Liver (tissue), 9 donors: ENCODE results near the gene SYNGR4. TPM values are rescaled to one million over a fixed set of nuclear protein-coding genes. Genes with fewer than 3 reads are reported as not detected.
A peak's percentile ranks its signal among the peaks of the same experiment; 100 is the strongest.
"Not testable (repeated sequence)": the region's sequence is repeated elsewhere in the genome, so short reads cannot be mapped to it uniquely, and the experiment has no call there.

Source experiments
- DNase-seq: peaks from one replicate; pipeline ENCODE4 v3.0.0-alpha.2; 2017; ENCODE audit warnings: low spot score
- H3K27ac ChIP-seq, 2 donors: one replicate each; pipeline ENCODE4 v1.7.0; 2013; ENCODE audit warnings: inconsistent platforms in 2 of 2, low read length in 2 of 2, control low read depth in 1 of 2, low read depth in 1 of 2, mild to moderate bottlenecking in 1 of 2
- H3K27me3 ChIP-seq, 4 donors: one replicate each; pipeline versions ENCODE4 v1.6.1 to v1.7.0; 2013; ENCODE audit warnings: low read length in 3 of 4, inconsistent platforms in 1 of 4, mild to moderate bottlenecking in 1 of 4, moderate library complexity in 1 of 4; ENCODE audit not compliant: control insufficient read depth in 4 of 4, insufficient read depth in 4 of 4
- H3K36me3 ChIP-seq, 4 donors: one replicate each; pipeline versions ENCODE4 v1.6.1 to v1.7.0; 2013; ENCODE audit warnings: low read length in 3 of 4, mild to moderate bottlenecking in 3 of 4, low read depth in 1 of 4, moderate library complexity in 1 of 4; ENCODE audit not compliant: control insufficient read depth in 4 of 4, insufficient read depth in 3 of 4
- H3K4me1 ChIP-seq, 4 donors: one replicate each; pipeline versions ENCODE4 v1.6.1 to v1.7.0; 2013; ENCODE audit warnings: low read length in 3 of 4, mild to moderate bottlenecking in 3 of 4, moderate library complexity in 1 of 4; ENCODE audit not compliant: control insufficient read depth in 4 of 4, insufficient read depth in 4 of 4
- H3K4me3 ChIP-seq, 3 donors: one replicate each; pipeline versions ENCODE4 v1.6.1 to v1.7.0; 2013; ENCODE audit warnings: low read length in 3 of 3, control low read depth in 1 of 3, low read depth in 1 of 3, mild to moderate bottlenecking in 1 of 3
- H3K9ac ChIP-seq, 2 donors: one replicate each; pipeline ENCODE4 v1.7.0; 2013; ENCODE audit warnings: low read length in 2 of 2, mild to moderate bottlenecking in 2 of 2, moderate library complexity in 2 of 2, control low read depth in 1 of 2, low read depth in 1 of 2
- H3K9me3 ChIP-seq, 4 donors: one replicate each; pipeline versions ENCODE4 v1.6.1 to v1.7.0; 2013; ENCODE audit warnings: low read length in 3 of 4; ENCODE audit not compliant: control insufficient read depth in 4 of 4
- ATF3 ChIP-seq: IDR thresholded peaks from 2 replicates; pipeline ENCODE4 v1.6.1; 2016; ENCODE audit warnings: antibody characterized with exemption
- CTCF ChIP-seq: fragments of 150-350 bp; IDR thresholded peaks from 2 replicates; pipeline ENCODE4 v1.5.1; 2017; ENCODE audit warnings: improper control_type of control experiment, low read depth, low read length; ENCODE audit not compliant: missing input control
- FOXA1 ChIP-seq: IDR thresholded peaks from 2 replicates; pipeline ENCODE4 v1.6.1; 2016; ENCODE audit warnings: antibody characterized with exemption
- FOXA2 ChIP-seq: IDR thresholded peaks from 2 replicates; pipeline ENCODE4 v1.6.1; 2016; ENCODE audit warnings: antibody characterized with exemption
- GABPA ChIP-seq, 2 donors: IDR thresholded peaks in 1 of 2; conservative IDR thresholded peaks in 1 of 2; 2 replicates each; pipeline ENCODE4 v1.6.1; 2016; ENCODE audit warnings: antibody characterized with exemption in 2 of 2, mild to moderate bottlenecking in 1 of 2, moderate library complexity in 1 of 2
- HNF4A ChIP-seq, 2 donors: conservative IDR thresholded peaks; 2 replicates each; pipeline ENCODE4 v1.6.1; 2016; ENCODE audit warnings: antibody characterized with exemption in 2 of 2, mild to moderate bottlenecking in 2 of 2
- HNF4G ChIP-seq: IDR thresholded peaks from 2 replicates; pipeline ENCODE4 v1.6.1; 2016; ENCODE audit warnings: antibody characterized with exemption
- JUND ChIP-seq, 2 donors: IDR thresholded peaks; 2 replicates each; pipeline ENCODE4 v1.6.1; 2016; ENCODE audit warnings: antibody characterized with exemption in 2 of 2
- MAX ChIP-seq: IDR thresholded peaks from 2 replicates; pipeline ENCODE4 v1.6.1; 2016; ENCODE audit warnings: antibody characterized with exemption
- NR2F2 ChIP-seq: IDR thresholded peaks from 2 replicates; pipeline ENCODE4 v1.6.1; 2016; ENCODE audit warnings: antibody characterized with exemption
- RAD21 ChIP-seq, 2 donors: IDR thresholded peaks; 2 replicates each; pipeline ENCODE4 v1.6.1; 2016; ENCODE audit warnings: antibody characterized with exemption in 2 of 2, mild to moderate bottlenecking in 2 of 2
- RXRA ChIP-seq, 2 donors: IDR thresholded peaks; 2 replicates each; pipeline ENCODE4 v1.6.1; 2017 to 2018; ENCODE audit warnings: antibody characterized with exemption in 2 of 2, mild to moderate bottlenecking in 1 of 2
- SP1 ChIP-seq: IDR thresholded peaks from 2 replicates; pipeline ENCODE4 v1.6.1; 2018; ENCODE audit warnings: antibody characterized with exemption, mild to moderate bottlenecking
- TAF1 ChIP-seq: conservative IDR thresholded peaks from 2 replicates; pipeline ENCODE4 v1.6.1; 2016; ENCODE audit warnings: antibody characterized with exemption, mild to moderate bottlenecking
- YY1 ChIP-seq: IDR thresholded peaks from 2 replicates; pipeline ENCODE4 v1.6.1; 2016; ENCODE audit warnings: antibody characterized with exemption, mild to moderate bottlenecking
- ZBTB33 ChIP-seq: IDR thresholded peaks from 2 replicates; pipeline ENCODE4 v1.6.1; 2016; ENCODE audit warnings: antibody characterized with exemption
- WGBS: extraction: QIAGEN DNeasy Blood & Tissue Kit; methylation state at CpG from one replicate; pipeline ENCODE4 v1.1.7; 2013; 5-methylcytosine and 5-hydroxymethylcytosine counted together
- polyA plus RNA-seq, 2 donors: library from polyadenylated mRNA; stranded (reverse) in 1 of 2; unstranded in 1 of 2; fragments of 200-250 nt in 1 of 2; fragments of >200 nt in 1 of 2; fragmentation: Nextera tagmentation in 1 of 2; extraction: Ambion mirVana in 1 of 2; gene quantifications; one replicate each; pipeline versions ENCODE4 v1.2.1 to v1.2.3, GENCODE V29; 2013 to 2015
- total RNA-seq, 2 donors: library from RNA; depleted of rRNA; stranded (reverse); fragments of >200 nt; gene quantifications; one replicate each; pipeline ENCODE4 v1.2.3, GENCODE V29; 2014
- donor health status: healthy.
- donor health status: healthy.
- donor health status: healthy.
- donor health status: healthy.
- donor health status: healthy.

SYNGR4 gene
- total and polyA plus RNA-seq, 4 donors: 0.09 TPM; not detected in 3

GRCh38 chr19:48317708-48317960, 46.5 kb upstream of the SYNGR4 start:
- not testable (repeated sequence) for H3K27ac ChIP-seq, H3K4me3 ChIP-seq, DNase-seq, H3K9me3 ChIP-seq, H3K27me3 ChIP-seq, H3K9ac ChIP-seq, H3K36me3 ChIP-seq
- peaks cover 2 to 15% (median 5%) of the 10 kb centered on the region in 4 donors for H3K4me1 ChIP-seq
- 59% methylated on average over 9 of the region's 9 CpGs for WGBS

- Histone ChIP-seq H3K4me1 (peaks cover 3 to 15% (median 5%) of the 10 kb centered on the region in 4 donors), H3K9ac (no peak overlapping the region), H3K9me3 (no peaks in the 10 kb centered on the region), H3K4me3 (no peak overlapping the region), H3K27me3 (no peaks in the 10 kb centered on the region), H3K36me3 (no peaks in the 10 kb centered on the region), H3K27ac (no peak overlapping the region)
- 93% methylated on average over 21 of the region's 21 CpGs for WGBS
- DNase-seq: no peak
- TF ChIP-seq GABPA (IDR thresholded peaks at IDR 0.05 in 1 of 2, conservative IDR thresholded peaks at IDR 0.05 in 1 of 2) (no peak), RAD21 (IDR thresholded peaks at IDR 0.05) (no peak), FOXA1 (no peak), YY1 (no peak), HNF4G (no peak), FOXA2 (no peak)
Measured at GRCh38 chr19:48318286-48318987, 45.7 kb upstream of the SYNGR4 start.

DNA sequence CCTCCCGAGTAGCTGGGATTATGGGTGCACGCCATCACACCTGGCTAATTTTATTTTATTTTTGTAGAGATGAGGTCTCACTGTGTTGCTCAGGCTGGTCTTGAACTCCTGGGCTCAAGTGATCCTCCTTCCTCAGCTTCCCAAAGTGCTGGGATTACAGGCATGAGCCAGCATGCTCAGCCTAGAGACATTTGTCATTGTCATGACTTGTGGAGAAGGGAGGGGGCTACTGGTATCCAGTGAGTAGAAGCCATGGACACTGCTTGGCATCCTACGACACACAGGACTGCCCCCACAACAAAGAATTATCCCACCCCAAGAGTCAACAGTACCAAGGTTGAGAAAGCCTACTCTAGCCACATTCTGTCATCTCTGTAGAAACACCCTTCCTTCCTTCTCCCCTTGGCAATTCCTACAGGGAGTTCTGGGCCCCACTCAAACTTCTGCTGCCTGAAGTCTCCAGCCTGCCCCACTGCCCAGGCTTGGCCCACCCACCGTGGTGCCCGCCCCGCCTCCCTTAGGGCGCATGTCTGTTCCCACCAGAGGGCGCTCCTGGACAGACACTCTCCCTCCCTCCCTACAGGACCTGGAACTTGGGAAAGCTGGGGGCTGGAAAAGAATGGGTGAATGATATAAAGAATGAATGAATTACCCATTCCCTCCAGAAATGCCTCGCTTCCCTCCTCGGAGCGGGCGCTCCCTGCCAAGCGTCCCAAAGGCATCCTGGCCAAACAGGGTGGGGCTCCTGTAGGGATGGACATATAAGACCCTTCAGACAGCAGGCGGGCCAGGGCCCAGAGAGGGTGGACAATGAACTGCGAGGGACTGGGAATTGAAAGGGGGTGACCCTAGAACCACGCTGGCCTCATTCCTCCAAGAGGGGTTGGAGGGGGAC, 44.3 kb upstream of the SYNGR4 start:
- Histone ChIP-seq H3K27me3 (no peaks in the 10 kb centered on the region), H3K4me3 (no peak overlapping the region), H3K36me3 (no peaks in the 10 kb centered on the region), H3K4me1 (peaks cover 3 to 15% (median 5%) of the 10 kb centered on the region in 4 donors), H3K9me3 (no peaks in the 10 kb centered on the region), H3K27ac (peak overlapping the region; percentile 36 to 50), H3K9ac (no peak overlapping the region)
- TF ChIP-seq CTCF: peak; percentile 67
- TF ChIP-seq RAD21 (IDR thresholded peaks at IDR 0.05): peak; percentile 87 to 89
- no peak for TF ChIP-seq HNF4A (conservative IDR thresholded peaks at IDR 0.05)
- peak; percentile 89 for DNase-seq
- WGBS: 31% methylated on average over 16 of the region's 16 CpGs

- Histone ChIP-seq H3K9ac (peak overlapping the region; percentile 72 to 88), H3K36me3 (no peaks in the 10 kb centered on the region), H3K27ac (peak overlapping the region; percentile 95 to 99), H3K27me3 (no peaks in the 10 kb centered on the region), H3K4me1 (peaks cover 3 to 15% (median 5%) of the 10 kb centered on the region in 4 donors), H3K9me3 (no peaks in the 10 kb centered on the region), H3K4me3 (peak overlapping the region; percentile 44 to 70 (median 51))
- DNase-seq: peak; percentile 98
- 2% methylated on average over 22 of the region's 22 CpGs for WGBS
- TF ChIP-seq HNF4G (no peak), JUND (IDR thresholded peaks at IDR 0.05) (no peak), FOXA1 (no peak), SP1 (no peak), RXRA (IDR thresholded peaks at IDR 0.05) (no peak), YY1 (no peak), MAX (no peak), TAF1 (no peak), GABPA (IDR thresholded peaks at IDR 0.05 in 1 of 2, conservative IDR thresholded peaks at IDR 0.05 in 1 of 2) (no peak), ZBTB33 (no peak), ATF3 (no peak), NR2F2 (no peak), CTCF (no peak)
Measured at GRCh38 chr19:48321372-48321621, 42.9 kb upstream of the SYNGR4 start.
